ENCODE measurements around the gene S100A14.

The S100A14 gene

DNA sequence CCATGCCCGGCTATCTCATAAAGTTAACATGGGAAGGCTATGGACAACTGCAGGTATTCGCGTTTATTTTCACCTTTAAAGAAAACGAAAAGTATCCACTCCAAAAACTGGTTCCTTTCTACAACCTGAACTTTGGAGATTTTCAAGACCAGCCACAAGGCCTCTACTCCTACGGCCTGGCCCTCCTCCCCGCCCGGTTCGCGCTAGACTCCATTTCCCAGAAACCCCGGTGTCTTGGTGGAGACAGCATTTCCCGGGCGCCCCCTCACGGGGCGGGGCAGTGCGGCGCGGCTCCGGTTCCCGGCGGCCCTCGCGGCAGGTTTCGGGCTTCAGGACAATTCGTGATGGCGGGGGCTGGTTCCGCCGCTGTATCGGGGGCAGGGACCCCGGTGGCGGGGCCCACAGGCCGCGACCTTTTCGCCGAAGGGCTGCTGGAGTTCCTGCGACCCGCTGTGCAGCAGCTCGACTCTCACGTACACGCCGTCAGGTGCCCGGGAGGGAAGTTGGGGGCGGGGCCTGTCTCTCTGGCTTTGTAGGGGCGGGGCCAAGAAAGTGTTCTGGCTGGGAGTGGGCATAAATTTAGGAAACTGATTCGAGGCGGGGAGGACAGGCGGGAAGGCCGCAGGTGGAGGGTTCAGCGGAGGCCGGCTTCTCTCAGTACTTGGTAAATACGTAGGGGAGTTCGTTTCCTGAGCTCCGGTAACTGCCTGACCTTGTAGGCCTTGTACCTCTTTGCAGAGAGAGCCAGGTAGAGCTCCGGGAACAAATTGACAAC, 42.5 kb upstream of the S100A14 start, which contains the start of gene SNAPIN:
Gene SNAPIN (plus strand): TSS at position 304 of the 775 bp plus-strand sequence. CDS start 41 bp downstream, at position 345.
- Histone ChIP-seq H3K36me3 (replicated peaks; ENCODE audit: insufficient read depth, low read length) (peaks cover 17% of the 10 kb centered on the region), H3K4me3 (ENCODE audit: low read length) (peak within 1 kb of the TSS; percentile 82), H2AFZ (ENCODE audit: low read length) (peak within 1 kb of the TSS; percentile 85), H3K9me2 (replicated peaks; ENCODE audit: insufficient read depth, low read length) (no peaks in the 10 kb centered on the region), H4K20me1 (ENCODE audit: insufficient read depth, low read length) (no peaks in the 10 kb centered on the region), H3K9ac (ENCODE audit: low read length) (peak within 1 kb of the TSS; percentile 79), H3K27ac (ENCODE audit: low read length) (peak within 1 kb of the TSS; percentile 62; the same call in 1 of the 2 replicates), H3K4me1 (ENCODE audit: low read length) (0 out of 2 replicates have a peak, but pooled peaks cover 6% of the 10 kb centered on the region), H3F3A (ENCODE audit: insufficient read depth, low read length) (peaks cover 22% of the 10 kb centered on the region), H3K79me2 (ENCODE audit: low read length) (peaks cover 20% of the 10 kb centered on the region), H3K27me3 (replicated peaks; ENCODE audit: insufficient read depth, low read length) (no peaks in the 10 kb centered on the region), H3K9me3 (replicated peaks; ENCODE audit: insufficient read depth, low read length) (no peaks in the 10 kb centered on the region), H3K4me2 (ENCODE audit: low read depth, low read length) (peak within 1 kb of the TSS; percentile 83)
- peak; percentile 97 for DNase-seq
- TF ChIP-seq EZH2 (optimal IDR thresholded peaks at IDR 0.05; ENCODE audit: low read depth, low read length), result no peak
- TF ChIP-seq, protein P1, sequence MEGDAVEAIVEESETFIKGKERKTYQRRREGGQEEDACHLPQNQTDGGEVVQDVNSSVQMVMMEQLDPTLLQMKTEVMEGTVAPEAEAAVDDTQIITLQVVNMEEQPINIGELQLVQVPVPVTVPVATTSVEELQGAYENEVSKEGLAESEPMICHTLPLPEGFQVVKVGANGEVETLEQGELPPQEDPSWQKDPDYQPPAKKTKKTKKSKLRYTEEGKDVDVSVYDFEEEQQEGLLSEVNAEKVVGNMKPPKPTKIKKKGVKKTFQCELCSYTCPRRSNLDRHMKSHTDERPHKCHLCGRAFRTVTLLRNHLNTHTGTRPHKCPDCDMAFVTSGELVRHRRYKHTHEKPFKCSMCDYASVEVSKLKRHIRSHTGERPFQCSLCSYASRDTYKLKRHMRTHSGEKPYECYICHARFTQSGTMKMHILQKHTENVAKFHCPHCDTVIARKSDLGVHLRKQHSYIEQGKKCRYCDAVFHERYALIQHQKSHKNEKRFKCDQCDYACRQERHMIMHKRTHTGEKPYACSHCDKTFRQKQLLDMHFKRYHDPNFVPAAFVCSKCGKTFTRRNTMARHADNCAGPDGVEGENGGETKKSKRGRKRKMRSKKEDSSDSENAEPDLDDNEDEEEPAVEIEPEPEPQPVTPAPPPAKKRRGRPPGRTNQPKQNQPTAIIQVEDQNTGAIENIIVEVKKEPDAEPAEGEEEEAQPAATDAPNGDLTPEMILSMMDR (IDR thresholded peaks at IDR 0.05; ENCODE audit: low read length), result no peak
- no peak for TF ChIP-seq EZH2phosphoT487 (IDR thresholded peaks at IDR 0.05; ENCODE audit: low read length)

DNA sequence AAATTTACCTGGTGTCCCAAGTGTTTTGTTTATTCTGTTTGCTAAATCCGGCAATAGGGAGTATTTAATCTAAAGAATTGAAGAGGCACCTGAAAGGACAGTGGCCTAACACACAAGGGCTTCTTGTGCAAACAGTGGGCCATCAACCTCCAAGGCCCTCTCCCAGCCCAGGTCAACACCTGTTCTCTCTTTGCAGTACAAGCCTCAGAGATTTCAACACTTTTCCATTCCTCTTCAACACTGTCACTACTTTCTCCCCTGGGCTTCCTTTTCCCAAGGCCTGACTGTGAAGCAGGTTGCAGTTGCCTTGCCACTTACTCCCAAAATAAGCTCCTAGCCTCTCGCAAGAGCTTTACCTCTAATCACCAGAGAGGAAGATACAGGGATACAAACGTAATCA, 39.2 kb upstream of the S100A14 start:
- DNase-seq, result no peak
- 0 out of 2 replicates have a peak, but pooled peaks cover 6% of the 10 kb centered on the region for H3K4me1 ChIP-seq (ENCODE audit: low read length)
- no peaks in the 10 kb centered on the region for H4K20me1 ChIP-seq (ENCODE audit: insufficient read depth, low read length)
- H3K36me3 ChIP-seq (replicated peaks; ENCODE audit: insufficient read depth, low read length), result no peaks in the 10 kb centered on the region
- no peaks in the 10 kb centered on the region for H3K9me3 ChIP-seq (replicated peaks; ENCODE audit: insufficient read depth, low read length)
- no peaks in the 10 kb centered on the region for H3K9me2 ChIP-seq (replicated peaks; ENCODE audit: insufficient read depth, low read length)
- no peak overlapping the region for H3K4me2 ChIP-seq (ENCODE audit: low read depth, low read length)
- no peaks in the 10 kb centered on the region for H3K27me3 ChIP-seq (replicated peaks; ENCODE audit: insufficient read depth, low read length)
- H3F3A ChIP-seq (ENCODE audit: insufficient read depth, low read length), result no peaks in the 10 kb centered on the region; the same call in 1 of the 2 replicates
- no peak overlapping the region for H3K4me3 ChIP-seq (ENCODE audit: low read length)
- H3K27ac ChIP-seq (ENCODE audit: low read length), result no peak overlapping the region
- H3K9ac ChIP-seq (ENCODE audit: low read length), result no peak overlapping the region
- peaks cover 14% of the 10 kb centered on the region for H3K79me2 ChIP-seq (ENCODE audit: low read length)
- H2AFZ ChIP-seq (ENCODE audit: low read length), result no peak overlapping the region
- no peak for TF ChIP-seq EZH2phosphoT487 (IDR thresholded peaks at IDR 0.05; ENCODE audit: low read length)
- no peak for TF ChIP-seq EZH2 (optimal IDR thresholded peaks at IDR 0.05; ENCODE audit: low read depth, low read length)
- TF ChIP-seq, protein P1 (IDR thresholded peaks at IDR 0.05; ENCODE audit: low read length), result no peak

DNA sequence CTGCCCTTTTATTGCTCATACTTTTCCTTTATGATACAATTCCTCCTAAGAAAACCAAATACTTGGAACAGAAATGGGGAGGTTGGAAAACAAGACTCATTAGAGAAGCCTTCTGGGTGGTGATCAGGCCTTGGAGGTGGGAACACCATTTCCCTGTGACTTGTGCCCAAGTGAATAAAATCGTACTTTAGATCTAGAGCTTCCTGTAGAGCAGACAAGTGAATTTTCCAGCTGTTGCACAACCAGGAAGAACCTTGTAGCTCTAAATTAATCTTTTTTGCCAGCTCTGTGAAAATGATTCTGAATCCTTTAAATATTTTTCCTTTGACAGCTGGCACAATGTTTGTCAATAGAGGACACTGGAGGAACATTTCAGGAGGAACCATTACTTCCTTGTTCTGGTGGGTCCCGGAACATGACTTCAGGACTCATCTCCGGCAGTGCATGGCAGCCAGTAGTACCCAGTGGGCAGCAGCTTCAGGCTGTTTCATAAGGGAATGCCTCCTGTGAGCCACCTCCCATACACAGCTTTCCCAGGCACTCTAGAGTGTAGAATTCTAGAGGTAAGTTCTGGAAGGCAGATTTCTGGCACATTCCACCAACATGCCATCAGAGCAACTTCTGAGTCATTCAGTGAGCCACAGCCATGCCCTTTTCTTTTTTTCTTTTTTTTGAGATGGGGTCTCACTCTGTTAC, 36.8 kb upstream of the S100A14 start:
- DNase-seq, result no peak
- H3K4me3 ChIP-seq (ENCODE audit: low read length), result no peak overlapping the region
- no peaks in the 10 kb centered on the region for H3K9me3 ChIP-seq (replicated peaks; ENCODE audit: insufficient read depth, low read length)
- H3F3A ChIP-seq (ENCODE audit: insufficient read depth, low read length), result no peaks in the 10 kb centered on the region; the same call in 1 of the 2 replicates
- H3K4me1 ChIP-seq (ENCODE audit: low read length), result 0 out of 2 replicates have a peak, but pooled peaks cover under 1% of the 10 kb centered on the region
- H3K9ac ChIP-seq (ENCODE audit: low read length), result no peak overlapping the region
- no peaks in the 10 kb centered on the region for H3K27me3 ChIP-seq (replicated peaks; ENCODE audit: insufficient read depth, low read length)
- no peak overlapping the region for H3K4me2 ChIP-seq (ENCODE audit: low read depth, low read length)
- H3K36me3 ChIP-seq (replicated peaks; ENCODE audit: insufficient read depth, low read length), result no peaks in the 10 kb centered on the region
- H3K27ac ChIP-seq (ENCODE audit: low read length), result no peak overlapping the region
- TF ChIP-seq, protein P1 (IDR thresholded peaks at IDR 0.05; ENCODE audit: low read length), result no peak
- no peak for TF ChIP-seq EZH2 (optimal IDR thresholded peaks at IDR 0.05; ENCODE audit: low read depth, low read length)
- no peaks in the 10 kb centered on the region for H4K20me1 ChIP-seq (ENCODE audit: insufficient read depth, low read length)
- no peaks in the 10 kb centered on the region for H3K9me2 ChIP-seq (replicated peaks; ENCODE audit: insufficient read depth, low read length)
- no peak overlapping the region for H2AFZ ChIP-seq (ENCODE audit: low read length)
- no peaks in the 10 kb centered on the region for H3K79me2 ChIP-seq (ENCODE audit: low read length)

Data from MM.1S (cell line).